H9 (cell line): ENCODE data around the gene EBNA1BP2. TPM values are rescaled to one million over a fixed set of nuclear protein-coding genes. Genes with fewer than 3 reads are reported as not detected.

Experiments
- DNase-seq: peaks from one replicate; pipeline ENCODE4 v3.0.0-alpha.2; 2017
- H2AFZ ChIP-seq: one replicate; pipeline ENCODE4 v1.6.1; 2013; ENCODE audit warnings: mild to moderate bottlenecking, low read length, control low read depth, moderate library complexity
- H2AK5ac ChIP-seq: 2 replicates; pipeline ENCODE4 v1.6.1; 2013; ENCODE audit warnings: low read length, control low read depth, mixed read lengths; ENCODE audit not compliant: insufficient read length
- H2BK120ac ChIP-seq: one replicate; pipeline ENCODE4 v1.6.1; 2013; ENCODE audit warnings: low read depth, mild to moderate bottlenecking, low read length, control low read depth, inconsistent platforms; ENCODE audit not compliant: poor library complexity, severe bottlenecking
- H2BK12ac ChIP-seq: 2 replicates; pipeline ENCODE4 v1.6.1; 2013; ENCODE audit warnings: low read length, control low read depth, mixed read lengths, low read depth; ENCODE audit not compliant: insufficient read length
- H2BK15ac ChIP-seq: 2 replicates; pipeline ENCODE4 v1.6.1; 2013; ENCODE audit warnings: low read depth, low read length, control low read depth
- H2BK20ac ChIP-seq: one replicate; pipeline ENCODE4 v1.6.1; 2013; ENCODE audit warnings: low read depth, mild to moderate bottlenecking, low read length, control low read depth, inconsistent platforms; ENCODE audit not compliant: poor library complexity, severe bottlenecking
- H2BK5ac ChIP-seq: 2 replicates; pipeline ENCODE4 v1.6.1; 2013; ENCODE audit warnings: low read length, control low read depth, mixed read lengths; ENCODE audit not compliant: insufficient read length
- H3K14ac ChIP-seq: 2 replicates; pipeline ENCODE4 v1.6.1; 2013; ENCODE audit warnings: low read length, control low read depth; ENCODE audit not compliant: insufficient read depth
- H3K18ac ChIP-seq: 2 replicates; pipeline ENCODE4 v1.6.1; 2013; ENCODE audit warnings: low read depth, mild to moderate bottlenecking, mixed read lengths, low read length, control low read depth; ENCODE audit not compliant: insufficient read length
- H3K23ac ChIP-seq: 2 replicates; pipeline ENCODE4 v1.6.1; 2013; ENCODE audit warnings: low read length, control low read depth, mixed read lengths, low read depth; ENCODE audit not compliant: insufficient read length
- H3K23me2 ChIP-seq: 2 replicates; pipeline ENCODE4 v1.6.1; 2013; ENCODE audit warnings: low read depth, mild to moderate bottlenecking, mixed read lengths, low read length, control low read depth; ENCODE audit not compliant: insufficient read length, poor library complexity, severe bottlenecking
- H3K27ac ChIP-seq: 2 replicates; pipeline ENCODE4 v1.5.1; 2013; ENCODE audit warnings: low read length, control low read depth, mixed read lengths, low read depth; ENCODE audit not compliant: insufficient read length
- H3K27me3 ChIP-seq: 2 replicates; pipeline ENCODE4 v1.6.1; 2013; ENCODE audit warnings: low read length, control low read depth, inconsistent platforms; ENCODE audit not compliant: insufficient read depth
- H3K4ac ChIP-seq: 2 replicates; pipeline ENCODE4 v1.6.1; 2013; ENCODE audit warnings: low read depth, mild to moderate bottlenecking, control low read depth, inconsistent platforms, low read length, moderate library complexity
- H3K4me1 ChIP-seq: 2 replicates; pipeline ENCODE4 v1.6.1; 2013; ENCODE audit warnings: low read length, control low read depth, inconsistent platforms; ENCODE audit not compliant: insufficient read depth
- H3K4me2 ChIP-seq: 2 replicates; pipeline ENCODE4 v1.6.1; 2013; ENCODE audit warnings: low read length, control low read depth, mixed read lengths; ENCODE audit not compliant: insufficient read length, insufficient read depth
- H3K56ac ChIP-seq: 2 replicates; pipeline ENCODE4 v1.6.1; 2013; ENCODE audit warnings: low read depth, mild to moderate bottlenecking, mixed read lengths, low read length, control low read depth; ENCODE audit not compliant: insufficient read length
- H3K79me1 ChIP-seq: 2 replicates; pipeline ENCODE4 v1.6.1; 2013; ENCODE audit warnings: low read depth, mild to moderate bottlenecking, moderate library complexity, low read length, control low read depth, inconsistent platforms; ENCODE audit not compliant: insufficient read depth, poor library complexity, severe bottlenecking
- H3K79me2 ChIP-seq: 2 replicates; pipeline ENCODE4 v1.6.1; 2013; ENCODE audit warnings: low read length, control low read depth, inconsistent platforms; ENCODE audit not compliant: insufficient read depth
- H3K9ac ChIP-seq: 2 replicates; pipeline ENCODE4 v1.6.1; 2013; ENCODE audit warnings: low read length, control low read depth, mixed read lengths; ENCODE audit not compliant: insufficient read length; ENCODE audit errors: extremely low read depth
- H3K9me3 ChIP-seq: one replicate; pipeline ENCODE4 v1.6.1; 2013; ENCODE audit warnings: low read depth, low read length, inconsistent platforms; ENCODE audit not compliant: control insufficient read depth
- H3T11ph ChIP-seq: one replicate; pipeline ENCODE4 v1.6.1; 2013; ENCODE audit warnings: mild to moderate bottlenecking, low read length, control low read depth, inconsistent platforms
- H4K20me1 ChIP-seq: one replicate; pipeline ENCODE4 v1.6.1; 2013; ENCODE audit not compliant: control insufficient read depth, insufficient read length, insufficient read depth
- H4K5ac ChIP-seq: 2 replicates; pipeline ENCODE4 v1.6.1; 2013; ENCODE audit warnings: low read depth, mild to moderate bottlenecking, mixed read lengths, low read length, control low read depth; ENCODE audit not compliant: insufficient read length
- H4K8ac ChIP-seq: replicated peaks from 2 replicates; pipeline ENCODE4 v1.6.1; 2013; ENCODE audit warnings: low read length, control low read depth, mixed read lengths, low read depth; ENCODE audit not compliant: insufficient read length
- H4K91ac ChIP-seq: 2 replicates; pipeline ENCODE4 v1.6.1; 2013; ENCODE audit warnings: low read depth, mild to moderate bottlenecking, moderate library complexity, mixed read lengths, low read length, control low read depth; ENCODE audit not compliant: insufficient read length
- H3K27ac Mint-ChIP-seq, 3 experiments: 2 replicates in 2 of 3; 3 replicates in 1 of 3; pipeline ENCODE4 v1.8.0; 2020 to 2021; ENCODE audit warnings: mixed read lengths in 3 of 3, mild to moderate bottlenecking in 1 of 3, moderate library complexity in 1 of 3
- H3K27me3 Mint-ChIP-seq: 2 replicates; pipeline ENCODE4 v1.8.0; 2021; ENCODE audit warnings: low read depth, mild to moderate bottlenecking, moderate library complexity, mixed read lengths
- H3K36me3 Mint-ChIP-seq, 3 experiments: 2 replicates in 2 of 3; 3 replicates in 1 of 3; pipeline ENCODE4 v1.8.0; 2020 to 2021; ENCODE audit warnings: low read depth in 3 of 3, mixed read lengths in 3 of 3; ENCODE audit not compliant: insufficient read depth in 1 of 3
- H3K4me1 Mint-ChIP-seq, 2 experiments: 2 replicates each; pipeline ENCODE4 v1.8.0; 2020; ENCODE audit warnings: mixed read lengths in 2 of 2
- H3K4me3 Mint-ChIP-seq, 2 experiments: 2 replicates in 1 of 2; 3 replicates in 1 of 2; pipeline ENCODE4 v1.8.0; 2020 to 2021; ENCODE audit warnings: mild to moderate bottlenecking in 2 of 2, mixed read lengths in 2 of 2, moderate library complexity in 1 of 2
- H3K9me3 Mint-ChIP-seq, 2 experiments: 2 replicates in 1 of 2; 3 replicates in 1 of 2; pipeline ENCODE4 v1.8.0; 2020; ENCODE audit warnings: mild to moderate bottlenecking in 2 of 2, mixed read lengths in 2 of 2, moderate library complexity in 1 of 2
- CTCF ChIP-seq: fragments of 200-600 bp; sonication (generic); conservative IDR thresholded peaks from 3 replicates; pipeline ENCODE4 v1.8.0; 2021; ENCODE audit warnings: antibody characterized with exemption, mild to moderate bottlenecking
- total RNA-seq: library from RNA; stranded (reverse); gene quantifications from 2 replicates; pipeline ENCODE4 v1.2.1, GENCODE V29; 2021

Gene EBNA1BP2
- total RNA-seq, 1 experiment from 2014 or later: 84.7 TPM

- Histone ChIP-seq H4K20me1 (no peaks in the 10 kb centered on the region), H3K27ac (no peak overlapping the region), H3K9me3 (no peaks in the 10 kb centered on the region), H3K56ac (no peak overlapping the region), H3K4me1 (peaks cover 2% of the 10 kb centered on the region; the same call in 1 of the 2 replicates), H3K4me2 (no peak overlapping the region), H4K5ac (no peak overlapping the region), H3K79me1 (no peaks in the 10 kb centered on the region), H2BK5ac (no peak overlapping the region), H4K8ac (no peak overlapping the region), H3K14ac (no peak overlapping the region), H2BK20ac (no peak overlapping the region), H3K18ac (no peak overlapping the region), H2AFZ (no peak overlapping the region), H3K27me3 (no peaks in the 10 kb centered on the region), H3K23ac (no peak overlapping the region), H2BK12ac (no peak overlapping the region), H4K91ac (no peak overlapping the region), H2BK120ac (no peak overlapping the region), H2BK15ac (no peak overlapping the region), H3K23me2 (peaks cover 7% of the 10 kb centered on the region), H3K4ac (no peak overlapping the region), H3K79me2 (no peaks in the 10 kb centered on the region), H2AK5ac (no peak overlapping the region), H3K9ac (no peak overlapping the region), H3T11ph (no peak overlapping the region)
- Mint-ChIP-seq H3K36me3 (peaks cover 0 to 10% (median 6%) of the 10 kb centered on the region in 3 experiments; a peak in 3 of 7 replicates), H3K9me3 (no peaks in the 10 kb centered on the region; a peak in 1 of 5 replicates), H3K27ac (peak overlapping the region in 1 of 3 experiments; percentile 23; a peak in 1 of 7 replicates), H3K4me1 (peaks cover 24 to 33% of the 10 kb centered on the region in 2 experiments), H3K4me3 (no peak overlapping the region), H3K27me3 (peaks cover 3% of the 10 kb centered on the region; the same call in 1 of the 2 replicates)
- no peak for DNase-seq
- TF ChIP-seq CTCF: no peak
These were observed 27.9 kb downstream of the EBNA1BP2 start for GRCh38 chr1:43144237-43144636.
